Daoy (cell line): ENCODE data around the gene COBLL1. TPM values are rescaled to one million over a fixed set of nuclear protein-coding genes. Genes with fewer than 3 reads are reported as not detected.

Experiments used
- total RNA-seq: library from RNA; depleted of rRNA; stranded (reverse); fragments of >200 nt; shearing (Covaris generic); gene quantifications from 2 replicates; pipeline ENCODE4 v1.2.3, GENCODE V29; 2014; rRNA removed

Gene COBLL1
- total RNA-seq, 1 experiment from 2014 or later, result 6.7 TPM

Other genes with a start within 250 kb of the COBLL1 start
- 0.48 and 2.9 TPM in 2 replicates for gene GRB14, start 220.3 kb downstream of the COBLL1 start, total RNA-seq
- gene SLC38A11, start 113.7 kb upstream of the COBLL1 start, total RNA-seq, result not detected in 2 replicates